NCI-H774 (cell line): ENCODE results near the gene TMEM259.
A peak's percentile ranks its signal among the peaks of the same experiment; 100 is the strongest.

Experiments used
- DNase-seq: peaks from one replicate; lab custom pipeline; 2025; lab: John Stamatoyannopoulos, UW

TMEM259 gene

GRCh38 chr19:986083-986482, 34.8 kb downstream of the TMEM259 start:
- no peak for DNase-seq

GRCh38 chr19:984165-984967, 36.6 kb downstream of the TMEM259 start, which contains the start of gene WDR18:
TSS of gene WDR18 (plus strand) at chr19:984345. CDS start at chr19:984354, 9 bp downstream.
- DNase-seq: peak; percentile 90

GRCh38 chr19:982567-983170, 38.3 kb downstream of the TMEM259 start:
- DNase-seq: peak; percentile 66

GRCh38 chr19:980133-980998, 40.6 kb downstream of the TMEM259 start:
- DNase-seq: no peak

GRCh38 chr19:979318-979741, 41.6 kb downstream of the TMEM259 start:
- DNase-seq: no peak

- DNase-seq: no peak
These were observed 43.9 kb downstream of the TMEM259 start for GRCh38 chr19:977058-977464.

- no peak for DNase-seq
These were observed 44.4 kb downstream of the TMEM259 start for GRCh38 chr19:976476-976875.

GRCh38 chr19:974564-975257, 46.2 kb downstream of the TMEM259 start:
- DNase-seq: no peak

- DNase-seq: no peak
These were observed 47.0 kb downstream of the TMEM259 start for GRCh38 chr19:973726-974563.

- no peak for DNase-seq
These were observed 48.6 kb downstream of the TMEM259 start for GRCh38 chr19:972281-972680.

GRCh38 chr19:971795-972194, 49.1 kb downstream of the TMEM259 start:
- DNase-seq: no peak

GRCh38 chr19:970695-971094, 50.2 kb downstream of the TMEM259 start:
- DNase-seq: no peak

GRCh38 chr19:966485-967088, 54.3 kb downstream of the TMEM259 start:
- no peak for DNase-seq

- no peak for DNase-seq
These were observed 55.9 kb downstream of the TMEM259 start for GRCh38 chr19:964761-965694.

- no peak for DNase-seq
These were observed 56.8 kb downstream of the TMEM259 start for GRCh38 chr19:964116-964520.

- no peak for DNase-seq
These were observed 57.4 kb downstream of the TMEM259 start for GRCh38 chr19:963486-963951.

GRCh38 chr19:962683-963400, 58.1 kb downstream of the TMEM259 start:
- no peak for DNase-seq

GRCh38 chr19:961866-962620, 58.9 kb downstream of the TMEM259 start:
- DNase-seq: no peak
